OCI-LY7 (cell line): Measurements from ENCODE around the gene GSE1.

Source experiments
- CTCF ChIP-seq: fragments of 200-600 bp; sonication (generic); conservative IDR thresholded peaks from 2 replicates; pipeline ENCODE4 v1.5.1; 2014; ENCODE audit warnings: mild to moderate bottlenecking, antibody characterized with exemption, low read length, moderate library complexity, mixed read lengths
- EZH2phosphoT487 ChIP-seq: fragments of 200-600 bp; sonication (generic); IDR thresholded peaks from 2 replicates; pipeline ENCODE4 v1.6.1; 2018; ENCODE audit warnings: low read depth, borderline replicate concordance, mild to moderate bottlenecking, mixed run types, antibody characterized with exemption, low read length, moderate library complexity, mixed read lengths

- TF ChIP-seq EZH2phosphoT487 (no peak), CTCF (no peak)
Observed at GRCh38 chr16:85594978-85595661, 18.0 kb upstream of the GSE1 start.
